Transverse colon (tissue), 4 donors: ENCODE results near the gene GLIS1.

Experiments
- POLR2AphosphoS5 ChIP-seq, 3 donors: sonication (generic); formaldehyde crosslinking; IDR thresholded peaks; one replicate each; pipeline ENCODE4 v1.6.1; 2016; ENCODE audit warnings: antibody characterized with exemption in 3 of 3
- TF ChIP-seq, protein P1 (sequence below), 5 experiments: fragments of 200-600 bp in 3 of 5; fragments of 450-650 bp in 2 of 5; sonication (generic) in 3 of 5; IDR thresholded peaks; 1 replicate in 2 of 5; 2 replicates in 3 of 5; pipeline ENCODE4 v1.5.1; 2016 to 2017; ENCODE audit warnings: antibody characterized with exemption in 5 of 5, inconsistent platforms in 3 of 5, mild to moderate bottlenecking in 2 of 5, moderate library complexity in 1 of 5

DNA sequence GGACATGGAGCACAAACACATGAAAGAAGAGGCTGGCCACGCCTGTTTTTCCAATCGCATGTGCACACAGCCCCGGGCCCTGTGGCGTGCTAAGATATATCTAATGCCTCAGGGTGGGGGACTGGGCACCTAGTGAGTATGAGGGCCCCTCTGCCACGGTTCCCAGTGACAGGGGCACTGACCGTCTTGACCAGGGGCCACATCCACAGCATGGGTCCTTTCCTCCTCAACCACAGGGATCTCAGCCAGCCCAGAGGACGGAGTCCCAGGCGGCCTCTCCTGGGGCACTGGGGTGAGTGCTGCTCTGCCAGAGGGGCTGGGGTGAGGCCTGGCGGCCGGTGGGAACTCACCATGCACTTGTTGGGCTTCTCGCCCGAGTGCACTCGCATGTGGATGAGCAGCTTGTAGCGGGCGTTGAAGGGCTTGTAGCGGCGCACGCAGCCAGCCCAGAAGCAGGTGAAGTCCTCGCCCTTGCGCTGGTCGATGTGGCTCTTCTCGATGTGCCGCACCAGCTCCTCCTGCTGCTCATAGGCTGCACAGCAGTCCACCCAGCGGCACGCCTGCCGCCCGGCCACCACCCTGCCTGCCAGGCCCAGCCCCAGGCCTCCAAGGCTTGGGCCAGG lies 145.1 kb downstream of the GLIS1 start:
- TF ChIP-seq, protein P1, sequence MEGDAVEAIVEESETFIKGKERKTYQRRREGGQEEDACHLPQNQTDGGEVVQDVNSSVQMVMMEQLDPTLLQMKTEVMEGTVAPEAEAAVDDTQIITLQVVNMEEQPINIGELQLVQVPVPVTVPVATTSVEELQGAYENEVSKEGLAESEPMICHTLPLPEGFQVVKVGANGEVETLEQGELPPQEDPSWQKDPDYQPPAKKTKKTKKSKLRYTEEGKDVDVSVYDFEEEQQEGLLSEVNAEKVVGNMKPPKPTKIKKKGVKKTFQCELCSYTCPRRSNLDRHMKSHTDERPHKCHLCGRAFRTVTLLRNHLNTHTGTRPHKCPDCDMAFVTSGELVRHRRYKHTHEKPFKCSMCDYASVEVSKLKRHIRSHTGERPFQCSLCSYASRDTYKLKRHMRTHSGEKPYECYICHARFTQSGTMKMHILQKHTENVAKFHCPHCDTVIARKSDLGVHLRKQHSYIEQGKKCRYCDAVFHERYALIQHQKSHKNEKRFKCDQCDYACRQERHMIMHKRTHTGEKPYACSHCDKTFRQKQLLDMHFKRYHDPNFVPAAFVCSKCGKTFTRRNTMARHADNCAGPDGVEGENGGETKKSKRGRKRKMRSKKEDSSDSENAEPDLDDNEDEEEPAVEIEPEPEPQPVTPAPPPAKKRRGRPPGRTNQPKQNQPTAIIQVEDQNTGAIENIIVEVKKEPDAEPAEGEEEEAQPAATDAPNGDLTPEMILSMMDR (IDR thresholded peaks at IDR 0.05): peak; percentile 27 to 49 (median 39)
- TF ChIP-seq POLR2AphosphoS5 (IDR thresholded peaks at IDR 0.05): no peak
